DMS153 treated with DMSO at 0.1 percent for 48 hours (cell line): Measurements from ENCODE around the gene MAD1L1.
"Not testable (repeated sequence)": the region's sequence is repeated elsewhere in the genome, so short reads cannot be mapped to it uniquely, and the experiment has no call there.

ENCODE experiments used
- DNase-seq: peaks from one replicate; lab custom pipeline; 2025; ENCODE audit not compliant: unreplicated experiment; lab: John Stamatoyannopoulos, UW

The MAD1L1 gene

DNA sequence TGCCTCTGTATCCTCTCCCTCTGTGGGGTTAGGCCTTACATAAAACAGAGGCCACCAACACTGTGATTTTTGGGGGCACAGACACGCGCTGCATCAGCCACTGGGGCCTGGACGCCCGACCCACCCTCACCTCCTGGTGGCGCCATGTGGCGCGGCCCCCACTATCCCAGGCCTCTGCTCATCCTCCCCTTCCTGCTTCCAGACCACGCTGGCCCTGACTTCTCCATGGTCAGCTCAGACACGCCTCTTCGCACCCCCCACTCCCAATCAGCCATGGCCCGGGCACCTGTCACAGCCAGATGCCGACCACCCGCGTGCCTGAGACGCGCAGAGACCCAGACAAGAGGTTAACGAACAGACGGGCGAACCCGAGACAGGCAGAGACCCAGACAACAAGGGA lies 298.7 kb downstream of the MAD1L1 start:
- no peak for DNase-seq

DNA sequence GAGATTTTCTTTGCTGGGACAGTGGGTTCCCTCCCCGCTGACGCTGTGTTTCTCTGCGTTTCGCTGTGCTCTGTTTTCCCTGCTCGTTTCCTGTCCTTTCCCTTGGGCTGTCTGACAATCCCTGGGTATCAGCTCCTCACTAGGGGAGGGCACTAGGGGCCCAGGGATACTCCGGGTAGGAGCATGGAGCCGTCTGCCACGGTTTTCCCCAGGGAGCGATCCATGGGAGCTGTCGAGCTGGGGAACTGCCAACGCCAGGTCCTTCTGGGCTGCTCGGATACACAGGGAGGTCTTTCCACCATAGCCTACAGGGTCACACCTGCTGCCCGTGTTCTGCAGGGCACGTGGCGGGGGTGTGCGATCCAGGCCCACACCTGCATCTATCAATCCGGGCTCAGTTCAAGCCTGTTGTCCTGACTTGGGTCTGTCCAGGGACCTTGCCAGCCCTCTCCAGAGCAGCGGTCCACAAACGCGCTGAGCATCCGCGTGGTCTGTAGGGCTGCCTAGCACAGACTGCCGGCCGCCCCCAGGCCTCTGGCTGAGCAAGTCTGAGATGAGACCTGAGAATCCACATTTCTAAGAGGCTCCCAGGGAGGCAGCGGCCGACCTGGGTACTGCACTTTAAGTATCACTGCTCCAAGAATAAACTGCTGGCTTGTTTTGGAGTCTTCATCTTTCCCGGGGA lies 299.5 kb downstream of the MAD1L1 start:
- peak; percentile 85 for DNase-seq

DNA sequence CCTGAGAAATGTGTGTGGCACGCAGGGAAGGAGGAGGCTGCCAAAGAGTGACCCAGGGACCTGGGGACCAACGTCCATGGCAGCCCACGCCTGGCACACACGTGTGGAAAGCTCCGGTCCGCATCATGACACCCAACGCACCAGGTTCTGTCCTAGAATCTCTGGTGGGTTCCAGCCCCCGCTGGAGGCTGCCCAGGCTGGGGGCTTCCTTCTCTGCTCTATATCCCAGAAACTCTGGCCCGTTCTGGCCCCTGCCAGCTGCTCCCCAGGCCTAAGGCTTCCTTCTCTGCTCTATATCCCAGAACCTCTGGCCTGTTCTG lies 300.8 kb downstream of the MAD1L1 start:
- DNase-seq, result no peak

DNA sequence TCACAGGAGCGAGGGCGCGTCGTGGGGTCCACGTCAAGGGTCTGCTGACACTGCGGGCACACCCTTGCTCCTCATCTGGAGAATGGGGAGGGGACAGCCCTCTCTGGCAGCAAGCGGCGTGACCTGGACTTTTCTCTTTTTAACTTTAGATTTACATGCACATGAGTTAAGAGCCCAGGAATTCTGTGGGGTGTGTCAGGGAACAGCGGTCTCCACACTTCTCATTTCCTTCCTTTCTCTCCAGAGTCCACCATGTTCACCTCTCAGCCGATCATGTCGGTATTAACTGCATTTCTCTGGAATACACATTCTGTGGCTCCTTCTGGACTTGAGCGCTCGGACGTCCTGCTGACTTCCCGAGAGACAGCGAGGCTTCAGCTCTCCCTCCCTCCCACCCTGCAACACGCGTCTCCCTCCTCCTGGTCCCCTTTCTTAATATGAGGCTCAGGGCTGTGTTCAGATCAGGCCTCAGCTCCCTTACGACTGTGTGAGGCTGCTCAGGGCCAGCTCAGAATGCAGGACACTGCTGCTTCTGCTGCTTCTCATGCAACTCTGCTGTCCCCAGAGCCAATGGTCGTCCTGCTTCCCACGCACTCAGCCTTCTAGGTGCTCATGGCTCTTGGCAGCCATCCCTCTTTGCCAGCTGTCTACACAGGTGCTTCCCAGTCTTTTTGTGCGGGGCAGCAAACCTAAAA lies 301.3 kb downstream of the MAD1L1 start:
- DNase-seq, result peak; percentile 13

DNA sequence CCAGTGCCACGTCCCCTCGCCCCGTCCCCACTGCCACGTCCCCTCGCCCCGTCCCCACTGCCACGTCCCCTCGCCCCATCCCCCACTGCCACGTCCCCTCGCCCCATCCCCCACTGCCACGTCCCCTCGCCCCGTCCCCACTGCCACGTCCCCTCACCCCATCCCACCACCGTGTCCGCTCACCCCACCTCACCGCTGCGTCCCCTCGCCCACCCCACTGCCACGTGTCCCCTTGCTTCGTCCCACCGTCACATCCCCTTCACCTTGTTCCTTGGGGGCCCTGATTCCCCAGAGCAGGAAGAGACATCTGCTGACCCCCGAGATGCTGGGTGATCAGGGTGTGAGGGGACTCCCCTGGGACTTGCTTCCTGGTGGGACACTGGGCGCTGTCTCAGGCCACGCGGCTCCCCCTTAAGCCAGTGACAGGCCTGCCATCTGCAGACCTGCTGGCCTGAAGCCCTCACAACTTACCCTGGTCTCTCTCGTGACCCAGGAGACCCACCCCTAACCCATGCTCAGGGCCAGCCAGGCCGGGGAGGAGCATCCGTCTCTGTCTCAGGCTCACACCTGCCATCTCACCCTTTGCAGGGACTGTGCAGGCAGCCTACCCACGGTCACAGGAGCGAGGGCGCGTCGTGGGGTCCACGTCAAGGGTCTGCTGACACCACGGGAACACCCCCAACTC lies 302.2 kb downstream of the MAD1L1 start:
- no peak for DNase-seq

DNA sequence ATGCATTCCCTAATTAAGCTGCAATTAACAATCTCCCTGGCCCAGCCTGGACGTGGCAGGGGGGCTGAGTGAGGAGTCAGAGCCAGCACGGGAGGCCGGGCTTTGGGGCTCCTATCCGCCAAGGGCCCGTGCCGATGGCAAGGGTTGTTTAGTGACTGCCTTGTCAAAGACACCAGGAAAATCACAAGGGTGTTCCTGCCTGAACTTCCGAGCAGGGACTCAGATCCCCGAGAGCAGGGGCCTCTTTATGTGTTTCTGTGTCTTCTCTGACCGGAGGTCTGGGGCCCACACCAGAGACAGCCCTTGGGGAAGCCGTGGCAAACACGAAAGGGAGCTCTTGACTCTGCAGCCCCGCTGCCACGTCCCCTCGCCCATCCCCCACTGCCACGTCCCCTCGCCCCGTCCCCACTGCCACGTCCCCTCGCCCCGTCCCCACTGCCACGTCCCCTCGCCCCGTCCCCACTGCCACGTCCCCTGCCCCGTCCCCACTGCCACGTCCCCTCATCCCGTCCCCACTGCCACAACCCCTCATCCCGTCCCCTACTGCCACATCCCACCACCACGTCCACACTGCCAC lies 303.3 kb downstream of the MAD1L1 start:
- DNase-seq, result not testable (repeated sequence)

DNA sequence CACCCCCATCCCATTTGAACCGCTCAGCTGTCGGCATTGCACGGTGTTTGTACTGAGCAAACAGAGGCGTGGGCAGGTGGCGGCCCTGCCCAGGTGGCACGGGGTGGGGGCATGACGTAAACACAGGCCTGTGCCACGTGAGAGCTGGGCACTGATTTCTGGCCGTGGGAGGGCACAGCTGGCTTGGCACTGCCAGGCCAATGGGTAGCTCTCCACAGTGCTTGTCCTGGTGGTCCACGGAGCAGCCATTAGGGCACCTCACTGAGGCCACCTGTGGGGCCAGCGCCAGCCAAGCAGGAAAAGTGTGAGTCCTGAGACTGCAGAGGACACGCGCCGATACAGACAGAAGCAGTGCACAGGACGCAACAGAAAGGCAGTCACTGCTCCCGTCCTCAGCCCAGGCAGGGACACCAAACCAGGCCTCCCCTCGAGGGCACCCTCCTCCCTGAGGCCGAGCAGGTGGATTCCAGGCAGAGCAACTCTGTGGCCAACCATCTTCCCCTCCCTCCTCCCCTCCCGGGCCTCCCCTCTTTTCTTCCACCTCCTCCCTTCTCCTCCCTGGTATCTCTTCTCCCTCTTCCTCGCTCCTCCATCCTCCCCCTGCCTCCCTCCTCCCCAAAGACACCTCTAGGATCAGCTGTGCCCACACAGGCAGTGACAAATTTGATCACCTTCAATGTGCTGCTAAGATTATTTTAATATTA lies 303.9 kb downstream of the MAD1L1 start:
- peak; percentile 75 for DNase-seq

DNA sequence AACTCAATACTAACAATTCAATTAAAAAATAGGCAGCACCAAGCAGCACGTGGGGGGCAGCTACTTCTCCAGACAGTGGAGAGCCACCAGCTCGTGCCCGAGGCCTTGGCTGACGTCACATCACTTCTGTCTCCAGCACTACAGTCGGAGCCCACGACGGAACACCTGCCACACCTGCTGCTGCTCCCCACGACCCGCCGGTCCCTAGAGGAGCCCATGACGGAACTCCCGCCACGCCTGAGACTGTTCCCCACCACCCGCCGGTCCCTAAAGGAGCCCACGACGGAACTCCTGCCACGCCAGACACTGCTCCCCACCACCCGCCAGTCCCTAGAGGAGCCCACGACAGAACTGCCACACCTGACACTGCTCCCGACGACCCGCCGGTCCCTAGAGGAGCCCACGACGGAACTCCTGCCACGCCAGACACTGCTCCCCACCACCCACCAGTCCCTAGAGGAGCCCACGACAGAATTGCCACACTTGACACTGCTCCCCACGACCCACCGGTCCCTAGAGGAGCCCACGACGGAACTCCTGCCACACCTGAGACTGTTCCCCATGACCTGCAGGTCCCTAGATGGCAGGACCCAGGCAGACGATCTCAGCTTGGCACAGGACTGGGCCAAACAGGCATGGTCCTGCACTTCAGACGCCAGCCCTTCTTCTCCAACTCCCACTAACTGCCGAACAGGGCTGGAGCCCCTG lies 304.7 kb downstream of the MAD1L1 start:
- DNase-seq, result peak; percentile 19

DNA sequence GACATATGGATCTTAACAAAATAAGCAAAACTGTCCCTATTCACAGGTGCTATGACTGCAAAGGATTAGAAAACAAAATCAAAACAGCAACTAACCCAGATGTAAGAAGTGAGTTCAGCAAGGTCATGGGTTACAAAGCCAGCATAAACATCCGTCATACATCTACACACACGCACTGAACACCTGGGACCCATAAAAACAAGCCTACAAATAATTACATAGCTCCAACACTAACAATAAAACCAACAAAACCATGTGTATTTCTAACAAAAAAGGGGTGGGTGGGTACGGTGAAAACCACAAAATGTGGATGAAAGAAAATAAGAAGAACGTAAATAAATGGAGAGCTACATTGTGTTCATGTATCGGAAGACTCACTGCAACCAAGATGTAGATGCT lies 305.8 kb downstream of the MAD1L1 start:
- DNase-seq, result peak; percentile 39

DNA sequence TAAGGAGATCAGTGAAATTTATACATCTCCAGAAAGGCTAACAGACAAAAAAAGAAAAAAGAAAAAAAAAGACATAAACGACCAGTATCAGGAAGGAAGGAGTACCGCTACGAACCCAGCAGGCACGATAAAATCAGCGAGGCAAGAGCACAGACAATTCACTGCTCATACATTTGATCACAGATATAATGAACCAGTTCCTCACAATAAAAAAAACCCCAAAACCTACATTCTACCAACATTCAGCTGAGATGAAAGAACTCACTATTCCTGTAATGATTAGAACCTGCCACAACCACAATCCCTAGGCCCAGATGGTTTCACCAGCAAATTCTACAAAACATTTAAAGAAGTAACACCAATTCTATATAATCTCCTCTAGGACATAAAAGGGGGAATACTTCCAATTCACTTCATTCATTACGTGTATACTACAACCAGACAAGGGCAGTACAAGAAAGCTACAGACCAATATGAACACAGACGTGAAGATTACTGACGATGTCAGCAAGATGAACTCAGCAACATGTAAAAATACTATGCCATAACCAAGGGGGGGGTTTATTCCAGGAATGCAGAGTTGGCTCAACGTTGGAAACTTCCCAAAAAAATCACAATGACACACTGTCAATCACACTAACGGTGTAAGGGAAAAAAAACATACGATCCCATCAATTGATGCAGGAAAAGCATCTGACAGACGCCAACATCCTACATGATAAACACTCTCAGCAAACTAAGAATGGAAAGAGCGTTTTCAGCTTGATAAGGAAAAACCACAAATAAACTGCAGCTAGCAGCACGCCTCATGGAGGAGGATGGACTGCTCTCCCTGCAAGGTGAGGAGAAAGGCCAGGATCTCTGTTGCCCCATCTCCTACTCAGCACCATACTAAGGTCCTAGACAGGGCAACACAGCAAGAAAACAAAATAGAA lies 306.5 kb downstream of the MAD1L1 start:
- peak; percentile 39 for DNase-seq

DNA sequence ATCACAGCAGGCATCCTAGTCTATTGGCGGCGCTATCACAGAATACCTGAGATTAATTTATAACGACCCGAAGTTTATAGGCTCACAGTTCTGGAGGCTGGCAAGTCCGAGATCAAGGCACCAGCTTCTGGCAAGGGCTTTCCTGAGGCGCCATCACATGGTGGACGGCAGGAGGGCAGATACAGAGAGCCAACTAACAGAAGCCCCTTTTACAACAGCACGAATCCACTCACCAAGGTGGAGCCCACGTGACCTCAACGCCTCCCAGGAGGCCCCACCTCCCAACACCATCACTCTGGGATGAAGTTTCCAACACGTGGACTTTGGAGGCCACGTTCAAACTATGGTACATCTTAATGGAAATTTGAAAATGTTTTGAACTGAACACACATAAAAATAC lies 307.4 kb downstream of the MAD1L1 start:
- no peak for DNase-seq

DNA sequence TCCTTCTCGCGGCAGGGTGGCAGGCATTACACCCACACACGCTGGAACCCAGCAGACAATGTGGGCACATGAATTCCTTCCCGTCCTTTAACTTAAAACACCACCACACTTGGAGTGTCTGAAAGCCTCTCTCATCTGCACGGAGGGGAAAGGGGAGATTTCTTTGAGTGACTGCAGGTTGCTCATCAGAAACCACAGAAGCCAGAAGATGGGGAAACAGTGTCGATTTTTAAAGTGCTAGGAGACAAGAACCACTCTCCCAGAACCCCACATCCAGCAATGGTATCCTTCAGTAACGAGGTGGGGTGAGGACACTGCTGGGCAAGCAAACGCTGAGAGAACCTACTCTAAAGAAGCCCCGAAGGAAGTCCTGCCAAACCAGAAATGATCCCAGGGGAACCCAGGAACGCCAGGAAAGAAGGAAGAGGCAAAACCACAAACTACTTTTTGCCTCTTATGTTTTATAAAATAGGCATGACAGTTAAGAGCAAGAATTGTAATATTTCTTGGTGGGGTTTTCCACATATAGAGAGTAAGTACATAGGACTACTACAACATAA lies 308.4 kb downstream of the MAD1L1 start:
- no peak for DNase-seq

DNA sequence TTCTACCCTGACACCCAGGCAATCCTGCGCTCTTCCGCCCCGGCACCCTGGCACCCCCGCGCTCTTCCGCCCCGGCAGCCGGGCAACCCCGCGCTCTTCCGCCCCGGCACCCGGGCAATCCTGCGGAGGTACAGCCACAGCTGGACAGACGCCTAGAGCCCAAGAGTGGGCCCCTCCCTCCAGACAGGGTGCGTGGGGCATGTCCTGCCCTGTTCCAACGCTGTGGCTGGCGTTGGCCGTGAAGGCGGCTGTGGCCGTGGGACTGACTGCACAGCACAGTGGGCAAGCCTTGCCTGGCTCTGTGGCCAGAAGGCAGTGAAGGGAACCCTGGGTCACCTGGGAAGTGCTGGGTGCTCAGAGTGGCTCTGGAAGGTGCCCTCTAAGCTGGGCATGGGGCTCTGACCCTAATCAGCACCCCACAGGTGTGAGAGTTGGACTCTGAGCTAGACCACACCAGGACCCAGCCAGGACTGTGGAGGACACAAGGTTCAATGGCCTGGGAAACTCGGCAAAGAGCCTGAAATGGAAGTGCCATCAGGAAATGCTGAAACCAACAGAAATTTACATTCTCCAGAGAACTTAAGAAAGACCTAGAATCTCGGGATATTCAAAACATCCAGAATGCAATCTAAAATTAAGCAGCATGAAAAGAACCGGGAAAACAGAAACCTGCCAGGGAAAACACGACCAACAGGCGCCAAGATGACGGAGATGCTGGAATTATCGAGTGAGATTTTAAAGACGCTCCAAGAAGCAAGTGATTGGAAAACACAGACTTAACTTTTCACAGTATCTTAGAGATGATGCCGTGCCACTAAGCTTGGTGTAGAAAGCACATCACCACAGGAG lies 309.1 kb downstream of the MAD1L1 start:
- DNase-seq, result no peak

DNA sequence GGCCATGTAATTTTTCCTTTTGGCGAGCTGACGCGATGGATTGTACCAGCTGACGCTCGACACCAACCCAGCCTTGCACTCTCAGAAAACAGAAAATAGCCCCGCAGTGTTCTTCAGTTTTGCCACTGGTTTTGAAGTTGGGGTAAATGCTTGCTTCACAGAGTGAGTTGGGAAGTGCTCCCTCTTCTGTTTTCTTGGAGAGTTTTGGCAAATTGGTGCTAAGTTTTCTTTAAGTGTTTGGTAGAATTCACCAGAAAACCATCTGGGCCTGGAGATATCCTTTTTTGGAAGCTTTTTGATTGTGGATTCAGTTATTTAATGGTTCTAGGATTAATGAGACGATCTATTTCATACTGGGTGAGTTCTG lies 309.9 kb downstream of the MAD1L1 start:
- DNase-seq, result no peak

DNA sequence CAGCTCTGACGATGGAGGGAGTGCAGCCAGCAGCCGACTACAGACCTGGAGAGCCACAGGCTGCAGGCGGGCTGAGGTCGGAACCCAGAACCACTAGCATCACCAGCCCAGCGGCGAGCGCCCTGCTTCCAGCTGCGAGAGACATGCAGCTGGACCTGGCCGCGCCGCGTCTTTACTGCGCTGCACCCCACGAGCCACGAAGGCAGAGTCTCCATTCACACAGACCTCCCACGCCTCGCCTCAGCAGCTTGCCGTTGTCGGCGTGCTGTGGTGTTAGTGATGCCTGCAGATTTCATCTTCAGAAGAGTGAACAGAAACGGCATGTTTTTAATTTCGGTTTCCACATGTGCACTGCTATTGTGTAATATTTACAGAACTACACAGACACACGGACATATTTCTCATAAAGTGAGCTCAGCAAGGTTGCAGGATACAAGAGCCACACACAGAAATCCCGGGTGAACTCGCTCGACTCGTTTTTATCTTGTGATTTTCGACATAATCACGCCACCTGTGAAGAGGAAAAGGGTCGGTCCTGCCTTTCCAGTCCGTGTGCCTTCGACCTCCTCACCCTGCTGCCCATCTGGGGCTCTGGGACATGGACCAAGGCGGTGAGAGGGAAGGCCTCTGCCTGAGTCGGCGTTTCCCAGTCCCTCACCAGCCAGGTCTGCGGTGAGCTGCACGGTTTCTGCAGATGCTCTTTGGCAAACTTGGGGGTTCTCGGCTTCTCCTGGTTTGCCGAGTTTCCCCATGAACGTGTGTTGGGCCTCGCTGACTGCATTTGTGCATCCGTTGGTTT lies 310.5 kb downstream of the MAD1L1 start:
- no peak for DNase-seq

DNA sequence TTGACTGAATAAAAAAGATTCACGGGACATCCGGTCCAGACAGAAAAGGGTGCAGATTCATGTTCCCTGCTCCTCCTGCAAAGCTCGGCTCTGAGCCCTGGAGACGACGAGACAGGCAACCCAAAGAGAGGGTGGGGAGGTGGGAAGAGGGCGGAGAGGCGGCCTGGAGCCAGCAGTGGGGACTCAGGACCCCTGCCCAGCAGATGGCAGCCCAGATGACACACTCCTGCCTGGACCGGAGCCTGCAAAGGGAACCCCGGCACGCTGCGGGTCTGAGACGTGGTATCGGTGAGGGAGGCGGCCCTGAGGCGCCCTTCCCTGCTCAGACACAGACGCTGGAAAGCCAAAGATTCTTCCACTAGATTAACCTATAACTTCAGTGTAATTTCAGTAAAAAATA lies 311.9 kb downstream of the MAD1L1 start:
- DNase-seq, result no peak

DNA sequence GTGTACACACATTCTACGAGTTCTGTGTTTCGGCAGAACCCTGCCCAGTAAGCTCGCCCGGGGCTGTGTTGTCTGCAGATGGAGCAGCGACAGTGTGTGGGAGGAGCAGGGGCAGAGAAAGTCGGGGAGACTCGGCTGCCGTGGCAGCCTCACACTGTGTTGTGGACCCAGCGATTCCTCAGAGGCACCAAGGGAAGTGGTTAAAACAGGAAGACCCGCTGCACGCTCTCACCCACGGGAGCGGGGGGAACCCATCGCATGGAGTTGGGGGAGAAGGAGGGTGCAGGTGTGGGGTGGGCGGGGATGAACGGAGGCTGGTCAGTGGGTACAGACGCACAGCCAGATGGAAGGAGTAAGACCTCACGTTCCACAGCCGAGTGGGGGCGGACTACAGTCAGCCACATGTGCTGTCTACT lies 312.5 kb downstream of the MAD1L1 start:
- no peak for DNase-seq
